ENCODE data around the gene ALDH1L2. TPM values are rescaled to one million over a fixed set of nuclear protein-coding genes. Genes with fewer than 3 reads are reported as not detected.

ALDH1L2 gene
- 0.65 and 1.4 TPM in 2 replicates for total RNA-seq

GRCh38 chr12:105084251-105085250, at the start of gene ALDH1L2:
Gene ALDH1L2, minus strand, starts transcription at chr12:105084458. Its CDS starts 22 bp downstream, at chr12:105084436.

GRCh38 chr12:105107494-105108371, 23.5 kb upstream of the ALDH1L2 start, which contains the start of gene WASHC4:
Gene WASHC4, plus strand, starts transcription at chr12:105107731. Its CDS starts 70 bp downstream, at chr12:105107801.

GRCh38 chr12:104986022-104986941, 98.0 kb downstream of the ALDH1L2 start, which contains the start of gene NOPCHAP1:
Gene NOPCHAP1, plus strand, starts transcription at chr12:104986316. Its CDS starts 37 bp downstream, at chr12:104986353.

Other genes starting within 250 kb of the ALDH1L2 start
- 4.6 and 13.9 TPM in 2 replicates for gene SLC41A2, start 126.2 kb downstream of the ALDH1L2 start, total RNA-seq
- 7.1 and 7.2 TPM in 2 replicates for gene NOPCHAP1, start 98.1 kb downstream of the ALDH1L2 start, total RNA-seq
- 132 and 163 TPM in 2 replicates for gene WASHC4, start 23.3 kb upstream of the ALDH1L2 start, total RNA-seq
- 18.5 and 26.1 TPM in 2 replicates for gene APPL2, start 151.7 kb upstream of the ALDH1L2 start, total RNA-seq
- 17.6 and 22.5 TPM in 2 replicates for gene C12orf75, start 246.2 kb upstream of the ALDH1L2 start, total RNA-seq

Data from vein endothelial cell (primary cell).